ENCODE measurements around the gene TCEAL1. TPM values are rescaled to one million over a fixed set of nuclear protein-coding genes. Genes with fewer than 3 reads are reported as not detected.

TCEAL1 gene
- total RNA-seq, 1 experiment from 2014 or later, result 4.9 TPM

GRCh38 chrX:103663981-103664762, 35.4 kb downstream of the TCEAL1 start (continued):
- TF ChIP-seq ZNF671 (CRISPR knock-in tag; IDR thresholded peaks at IDR 0.05) (no peak), MYBL2 (CRISPR knock-in tag; IDR thresholded peaks at IDR 0.05) (no peak), ZNF317 (CRISPR knock-in tag; IDR thresholded peaks at IDR 0.05; ENCODE audit: borderline replicate concordance, low read depth) (no peak)

DNA sequence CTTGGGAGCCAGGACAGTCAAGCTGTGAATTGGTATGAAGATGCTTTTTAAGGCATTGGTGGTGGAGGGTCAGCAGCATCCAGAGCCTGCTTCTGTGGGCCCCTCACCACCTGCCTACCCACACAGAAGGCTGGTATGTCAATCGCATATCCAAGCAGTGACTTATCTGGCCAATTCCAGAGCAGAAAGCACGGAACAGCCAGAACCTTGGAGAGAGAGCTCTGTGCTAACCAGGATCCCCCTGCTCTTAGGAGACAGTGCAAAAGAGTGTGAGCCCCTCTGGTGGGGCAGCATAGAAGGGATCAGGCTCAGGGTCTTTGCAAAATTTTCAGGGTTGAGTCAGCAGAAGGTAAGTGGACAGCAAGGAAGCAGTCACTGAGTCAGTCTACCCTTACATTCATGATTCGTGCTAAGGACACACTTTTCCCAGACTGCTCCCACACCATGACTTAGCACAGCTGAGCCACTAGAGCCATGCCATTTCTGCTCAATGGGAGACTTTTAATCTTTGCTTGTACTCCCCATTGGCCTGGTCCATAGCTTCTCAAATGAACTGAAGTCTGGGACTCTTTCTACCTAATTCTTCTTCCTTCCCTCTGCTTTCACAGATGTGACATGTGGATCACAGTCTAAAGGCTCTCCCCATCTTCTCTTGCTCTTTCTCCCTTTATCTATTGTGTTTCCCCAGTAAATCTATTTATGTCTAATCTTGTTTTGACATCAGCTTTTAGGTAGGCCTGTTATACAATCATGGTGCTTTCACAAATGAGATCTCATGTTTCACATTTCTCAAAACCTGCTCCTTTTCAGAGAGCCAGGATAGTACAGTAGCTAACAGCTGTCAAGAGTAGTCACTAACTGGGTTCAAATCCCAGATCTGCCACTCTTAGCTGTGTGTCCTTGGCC, 37.7 kb downstream of the TCEAL1 start:
- no peaks in the 10 kb centered on the region for H3K9me3 Mint-ChIP-seq
- ChIA-PET POLR2A (interaction anchor here (0.6 kb wide), 1 partner anchor 19 kb away, joined by 3 read pairs; no protein-coding TSS in a partner anchor), CTCF (interaction anchor here (1.3 kb wide), 1 partner anchor 37 kb away, joined by 5 read pairs; no protein-coding TSS in a partner anchor)
- no peaks in the 10 kb centered on the region for H3K36me3 Mint-ChIP-seq
- peaks cover 4% of the 10 kb centered on the region; the same call in 1 of the 2 replicates for H3K27me3 Mint-ChIP-seq (ENCODE audit: low read depth)
- H3K4me3 Mint-ChIP-seq, result no peak overlapping the region
- H3K27ac Mint-ChIP-seq, result no peak overlapping the region
- peaks cover 20% of the 10 kb centered on the region for H3K4me1 Mint-ChIP-seq
- no peak for DNase-seq (ENCODE audit: low spot score)
- ATAC-seq, result no peak
- TF ChIP-seq NFE2L1 (CRISPR knock-in tag; IDR thresholded peaks at IDR 0.05), result no peak
- TF ChIP-seq ZNF317 (CRISPR knock-in tag; IDR thresholded peaks at IDR 0.05; ENCODE audit: borderline replicate concordance, low read depth), result no peak
- no peak for TF ChIP-seq GRHL2 (CRISPR knock-in tag; IDR thresholded peaks at IDR 0.05; ENCODE audit: insufficient replicate concordance, severe bottlenecking)
- TF ChIP-seq, protein P1, sequence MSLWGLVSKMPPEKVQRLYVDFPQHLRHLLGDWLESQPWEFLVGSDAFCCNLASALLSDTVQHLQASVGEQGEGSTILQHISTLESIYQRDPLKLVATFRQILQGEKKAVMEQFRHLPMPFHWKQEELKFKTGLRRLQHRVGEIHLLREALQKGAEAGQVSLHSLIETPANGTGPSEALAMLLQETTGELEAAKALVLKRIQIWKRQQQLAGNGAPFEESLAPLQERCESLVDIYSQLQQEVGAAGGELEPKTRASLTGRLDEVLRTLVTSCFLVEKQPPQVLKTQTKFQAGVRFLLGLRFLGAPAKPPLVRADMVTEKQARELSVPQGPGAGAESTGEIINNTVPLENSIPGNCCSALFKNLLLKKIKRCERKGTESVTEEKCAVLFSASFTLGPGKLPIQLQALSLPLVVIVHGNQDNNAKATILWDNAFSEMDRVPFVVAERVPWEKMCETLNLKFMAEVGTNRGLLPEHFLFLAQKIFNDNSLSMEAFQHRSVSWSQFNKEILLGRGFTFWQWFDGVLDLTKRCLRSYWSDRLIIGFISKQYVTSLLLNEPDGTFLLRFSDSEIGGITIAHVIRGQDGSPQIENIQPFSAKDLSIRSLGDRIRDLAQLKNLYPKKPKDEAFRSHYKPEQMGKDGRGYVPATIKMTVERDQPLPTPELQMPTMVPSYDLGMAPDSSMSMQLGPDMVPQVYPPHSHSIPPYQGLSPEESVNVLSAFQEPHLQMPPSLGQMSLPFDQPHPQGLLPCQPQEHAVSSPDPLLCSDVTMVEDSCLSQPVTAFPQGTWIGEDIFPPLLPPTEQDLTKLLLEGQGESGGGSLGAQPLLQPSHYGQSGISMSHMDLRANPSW (CRISPR knock-in tag; conservative IDR thresholded peaks at IDR 0.05; ENCODE audit: low read depth), result no peak
- no peak for TF ChIP-seq HMGA2 (CRISPR knock-in tag; IDR thresholded peaks at IDR 0.05)
- TF ChIP-seq, protein P2, sequence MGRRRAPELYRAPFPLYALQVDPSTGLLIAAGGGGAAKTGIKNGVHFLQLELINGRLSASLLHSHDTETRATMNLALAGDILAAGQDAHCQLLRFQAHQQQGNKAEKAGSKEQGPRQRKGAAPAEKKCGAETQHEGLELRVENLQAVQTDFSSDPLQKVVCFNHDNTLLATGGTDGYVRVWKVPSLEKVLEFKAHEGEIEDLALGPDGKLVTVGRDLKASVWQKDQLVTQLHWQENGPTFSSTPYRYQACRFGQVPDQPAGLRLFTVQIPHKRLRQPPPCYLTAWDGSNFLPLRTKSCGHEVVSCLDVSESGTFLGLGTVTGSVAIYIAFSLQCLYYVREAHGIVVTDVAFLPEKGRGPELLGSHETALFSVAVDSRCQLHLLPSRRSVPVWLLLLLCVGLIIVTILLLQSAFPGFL (CRISPR knock-in tag; IDR thresholded peaks at IDR 0.05; ENCODE audit: borderline replicate concordance), result no peak
- TF ChIP-seq RORB (CRISPR knock-in tag; IDR thresholded peaks at IDR 0.05), result no peak
- TF ChIP-seq, protein P3, sequence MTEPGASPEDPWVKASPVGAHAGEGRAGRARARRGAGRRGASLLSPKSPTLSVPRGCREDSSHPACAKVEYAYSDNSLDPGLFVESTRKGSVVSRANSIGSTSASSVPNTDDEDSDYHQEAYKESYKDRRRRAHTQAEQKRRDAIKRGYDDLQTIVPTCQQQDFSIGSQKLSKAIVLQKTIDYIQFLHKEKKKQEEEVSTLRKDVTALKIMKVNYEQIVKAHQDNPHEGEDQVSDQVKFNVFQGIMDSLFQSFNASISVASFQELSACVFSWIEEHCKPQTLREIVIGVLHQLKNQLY (CRISPR knock-in tag; IDR thresholded peaks at IDR 0.05), result no peak
- TF ChIP-seq GTF2I (CRISPR knock-in tag; conservative IDR thresholded peaks at IDR 0.05), result no peak
- TF ChIP-seq, protein P4, sequence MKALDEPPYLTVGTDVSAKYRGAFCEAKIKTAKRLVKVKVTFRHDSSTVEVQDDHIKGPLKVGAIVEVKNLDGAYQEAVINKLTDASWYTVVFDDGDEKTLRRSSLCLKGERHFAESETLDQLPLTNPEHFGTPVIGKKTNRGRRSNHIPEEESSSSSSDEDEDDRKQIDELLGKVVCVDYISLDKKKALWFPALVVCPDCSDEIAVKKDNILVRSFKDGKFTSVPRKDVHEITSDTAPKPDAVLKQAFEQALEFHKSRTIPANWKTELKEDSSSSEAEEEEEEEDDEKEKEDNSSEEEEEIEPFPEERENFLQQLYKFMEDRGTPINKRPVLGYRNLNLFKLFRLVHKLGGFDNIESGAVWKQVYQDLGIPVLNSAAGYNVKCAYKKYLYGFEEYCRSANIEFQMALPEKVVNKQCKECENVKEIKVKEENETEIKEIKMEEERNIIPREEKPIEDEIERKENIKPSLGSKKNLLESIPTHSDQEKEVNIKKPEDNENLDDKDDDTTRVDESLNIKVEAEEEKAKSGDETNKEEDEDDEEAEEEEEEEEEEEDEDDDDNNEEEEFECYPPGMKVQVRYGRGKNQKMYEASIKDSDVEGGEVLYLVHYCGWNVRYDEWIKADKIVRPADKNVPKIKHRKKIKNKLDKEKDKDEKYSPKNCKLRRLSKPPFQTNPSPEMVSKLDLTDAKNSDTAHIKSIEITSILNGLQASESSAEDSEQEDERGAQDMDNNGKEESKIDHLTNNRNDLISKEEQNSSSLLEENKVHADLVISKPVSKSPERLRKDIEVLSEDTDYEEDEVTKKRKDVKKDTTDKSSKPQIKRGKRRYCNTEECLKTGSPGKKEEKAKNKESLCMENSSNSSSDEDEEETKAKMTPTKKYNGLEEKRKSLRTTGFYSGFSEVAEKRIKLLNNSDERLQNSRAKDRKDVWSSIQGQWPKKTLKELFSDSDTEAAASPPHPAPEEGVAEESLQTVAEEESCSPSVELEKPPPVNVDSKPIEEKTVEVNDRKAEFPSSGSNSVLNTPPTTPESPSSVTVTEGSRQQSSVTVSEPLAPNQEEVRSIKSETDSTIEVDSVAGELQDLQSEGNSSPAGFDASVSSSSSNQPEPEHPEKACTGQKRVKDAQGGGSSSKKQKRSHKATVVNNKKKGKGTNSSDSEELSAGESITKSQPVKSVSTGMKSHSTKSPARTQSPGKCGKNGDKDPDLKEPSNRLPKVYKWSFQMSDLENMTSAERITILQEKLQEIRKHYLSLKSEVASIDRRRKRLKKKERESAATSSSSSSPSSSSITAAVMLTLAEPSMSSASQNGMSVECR (CRISPR knock-in tag; IDR thresholded peaks at IDR 0.05; ENCODE audit: borderline replicate concordance), result no peak
- no peak for TF ChIP-seq CBFB (CRISPR knock-in tag; IDR thresholded peaks at IDR 0.05; ENCODE audit: low read depth)
- no peak for TF ChIP-seq E2F4 (CRISPR knock-in tag; IDR thresholded peaks at IDR 0.05; ENCODE audit: borderline replicate concordance, low read depth)
- TF ChIP-seq NR1H2 (CRISPR knock-in tag; IDR thresholded peaks at IDR 0.05), result no peak
- no peak for TF ChIP-seq ZNF396 (CRISPR knock-in tag; IDR thresholded peaks at IDR 0.05; ENCODE audit: borderline replicate concordance)
- TF ChIP-seq CREB1 (CRISPR knock-in tag; IDR thresholded peaks at IDR 0.05), result no peak
